Uterus (tissue), 4 donors: Measurements from ENCODE around the gene LASP1. TPM values are rescaled to one million over a fixed set of nuclear protein-coding genes. Genes with fewer than 3 reads are reported as not detected.

ENCODE experiments used
- DNase-seq, 2 donors: peaks; one replicate each; pipeline ENCODE4 v3.0.0-alpha.2; 2019 to 2020
- H3K27ac ChIP-seq, 2 donors: fragments of 200-600 bp; sonication (generic); 1 replicate in 1 of 2; 2 replicates in 1 of 2; pipeline ENCODE4 v1.5.1; 2016 to 2018
- H3K27me3 ChIP-seq, 2 donors: fragments of 200-600 bp; sonication (generic); one replicate each; pipeline ENCODE4 v1.5.1; 2018 to 2019; ENCODE audit warnings: control low read depth in 1 of 2
- H3K36me3 ChIP-seq, 2 donors: fragments of 200-600 bp; sonication (generic); one replicate each; pipeline ENCODE4 v1.5.1; 2019; ENCODE audit warnings: control low read depth in 1 of 2
- H3K4me1 ChIP-seq, 2 donors: fragments of 200-600 bp; sonication (generic); one replicate each; pipeline ENCODE4 v1.5.1; 2018 to 2019; ENCODE audit warnings: control low read depth in 1 of 2
- H3K4me3 ChIP-seq, 2 donors: fragments of 200-600 bp; sonication (generic); 1 replicate in 1 of 2; 2 replicates in 1 of 2; pipeline ENCODE4 v1.5.1; 2018 to 2019; ENCODE audit warnings: mild to moderate bottlenecking in 1 of 2
- H3K9me3 ChIP-seq, 2 donors: fragments of 200-600 bp; sonication (generic); one replicate each; pipeline ENCODE4 v1.5.1; 2019; ENCODE audit warnings: control low read depth in 1 of 2
- POLR2A ChIP-seq, 2 donors: fragments of 450-650 bp; IDR thresholded peaks; one replicate each; pipeline ENCODE4 v1.6.1; 2016; ENCODE audit warnings: antibody characterized with exemption in 2 of 2, mild to moderate bottlenecking in 1 of 2, moderate library complexity in 1 of 2
- intact Hi-C: fragments of 100-400 bp; cut with DNase I; formaldehyde crosslinking; loops from one replicate; pipeline ENCODE4 v1.15.1; 2023; ENCODE audit warnings: low total_unique reads
- total RNA-seq, 4 donors: library from RNA; depleted of rRNA in 3 of 4; stranded (reverse); fragments of >200 nt in 3 of 4; gene quantifications; one replicate each; pipeline versions ENCODE4 v1.1.0 to v1.2.4, GENCODE V29; 2014 to 2023
- TF ChIP-seq, protein P1 (sequence below), 4 experiments: fragments of 200-600 bp in 2 of 4; fragments of 450-650 bp in 2 of 4; sonication (generic) in 2 of 4; IDR thresholded peaks; one replicate each; pipeline ENCODE4 v1.5.1; 2016 to 2019; ENCODE audit warnings: antibody characterized with exemption in 4 of 4, mild to moderate bottlenecking in 2 of 4, moderate library complexity in 1 of 4
- donor health status: DM: yes; HTN: yes; CAD: no.

Gene LASP1
- total RNA-seq, 4 donors from 2014 or later, result 21.2 to 119 (median 58.2) TPM

DNA sequence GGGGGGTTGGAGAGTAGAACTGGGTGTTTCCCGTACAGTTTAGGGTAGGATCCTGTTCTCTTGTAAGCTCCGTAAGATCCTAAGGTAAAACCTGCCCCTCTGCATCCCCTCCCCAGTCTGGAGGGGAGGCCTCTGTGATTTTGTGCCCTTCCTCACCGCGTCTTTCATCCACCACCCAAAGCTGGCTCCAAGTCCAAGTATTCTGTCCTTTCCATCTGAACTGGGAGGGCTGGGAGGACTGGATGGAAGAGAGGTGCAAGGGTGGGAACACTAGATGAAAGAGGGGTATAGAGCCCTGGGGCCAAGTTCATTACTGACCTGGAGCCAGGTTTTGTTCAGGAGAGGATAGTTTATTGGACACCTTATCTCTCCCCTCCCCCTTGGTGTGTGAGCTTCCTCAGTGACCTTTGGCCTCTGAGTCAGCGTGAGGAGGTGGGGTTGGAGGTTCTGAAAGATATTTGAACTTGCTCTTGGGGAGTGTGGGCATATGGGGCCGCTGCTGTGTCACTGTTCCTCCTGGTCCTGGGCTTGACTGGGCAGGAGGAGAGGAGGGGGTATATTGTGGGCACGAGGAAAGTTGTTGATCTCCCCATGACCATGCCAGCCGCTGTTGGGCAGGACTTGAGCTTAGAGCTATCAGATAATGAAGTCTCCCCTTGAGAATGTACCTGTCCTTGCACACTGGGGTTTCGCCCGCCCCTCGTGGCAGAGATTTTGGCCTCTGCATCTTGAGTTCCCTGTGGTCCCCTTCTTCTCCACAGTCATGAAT, 1.6 kb downstream of the LASP1 start:
- Histone ChIP-seq H3K4me1 (peaks cover 18 to 26% of the 10 kb centered on the region in 2 donors), H3K27me3 (no peaks in the 10 kb centered on the region), H3K36me3 (no peaks in the 10 kb centered on the region), H3K9me3 (no peaks in the 10 kb centered on the region), H3K27ac (peak overlapping the region; percentile 96 to 98), H3K4me3 (peak overlapping the region; percentile 84 to 95)
- DNase-seq, result peak; percentile 75 to 79
- TF ChIP-seq, protein P1, sequence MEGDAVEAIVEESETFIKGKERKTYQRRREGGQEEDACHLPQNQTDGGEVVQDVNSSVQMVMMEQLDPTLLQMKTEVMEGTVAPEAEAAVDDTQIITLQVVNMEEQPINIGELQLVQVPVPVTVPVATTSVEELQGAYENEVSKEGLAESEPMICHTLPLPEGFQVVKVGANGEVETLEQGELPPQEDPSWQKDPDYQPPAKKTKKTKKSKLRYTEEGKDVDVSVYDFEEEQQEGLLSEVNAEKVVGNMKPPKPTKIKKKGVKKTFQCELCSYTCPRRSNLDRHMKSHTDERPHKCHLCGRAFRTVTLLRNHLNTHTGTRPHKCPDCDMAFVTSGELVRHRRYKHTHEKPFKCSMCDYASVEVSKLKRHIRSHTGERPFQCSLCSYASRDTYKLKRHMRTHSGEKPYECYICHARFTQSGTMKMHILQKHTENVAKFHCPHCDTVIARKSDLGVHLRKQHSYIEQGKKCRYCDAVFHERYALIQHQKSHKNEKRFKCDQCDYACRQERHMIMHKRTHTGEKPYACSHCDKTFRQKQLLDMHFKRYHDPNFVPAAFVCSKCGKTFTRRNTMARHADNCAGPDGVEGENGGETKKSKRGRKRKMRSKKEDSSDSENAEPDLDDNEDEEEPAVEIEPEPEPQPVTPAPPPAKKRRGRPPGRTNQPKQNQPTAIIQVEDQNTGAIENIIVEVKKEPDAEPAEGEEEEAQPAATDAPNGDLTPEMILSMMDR (IDR thresholded peaks at IDR 0.05), result no peak
- TF ChIP-seq POLR2A (IDR thresholded peaks at IDR 0.05), result no peak
- intact Hi-C loops, result no loop called here

DNA sequence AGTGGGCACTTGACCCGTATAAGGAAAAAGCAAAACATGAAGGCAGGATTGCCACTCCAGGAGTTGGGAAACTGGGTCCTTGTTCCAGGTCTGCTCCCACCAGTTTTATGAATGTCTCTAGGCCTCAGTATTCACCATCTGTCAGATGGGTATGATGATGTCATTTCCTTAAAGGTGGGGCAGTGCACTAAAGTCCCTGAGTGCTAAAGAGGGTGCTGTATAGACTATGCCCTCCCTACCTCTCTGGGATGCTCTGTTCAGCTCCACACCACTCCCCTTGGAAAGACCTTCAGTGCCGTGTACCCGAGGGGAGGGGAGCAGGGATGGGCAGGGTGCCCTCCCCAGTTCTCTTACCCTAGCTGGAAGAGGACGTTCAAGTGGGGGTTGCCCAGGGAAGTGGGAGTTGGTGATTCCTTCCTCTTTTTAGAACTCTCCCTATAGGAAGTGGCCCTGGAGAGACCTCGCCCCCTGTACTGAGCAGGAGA, 2.2 kb downstream of the LASP1 start:
- intact Hi-C loops, result no loop called here
- no peak for TF ChIP-seq POLR2A (IDR thresholded peaks at IDR 0.05)
- TF ChIP-seq, protein P1 (IDR thresholded peaks at IDR 0.05), result no peak
- Histone ChIP-seq H3K4me1 (peaks cover 18 to 26% of the 10 kb centered on the region in 2 donors), H3K9me3 (no peaks in the 10 kb centered on the region), H3K4me3 (peak overlapping the region; percentile 84 to 95), H3K36me3 (no peaks in the 10 kb centered on the region), H3K27ac (peak overlapping the region; percentile 96 to 98), H3K27me3 (no peaks in the 10 kb centered on the region)
- no peak for DNase-seq

DNA sequence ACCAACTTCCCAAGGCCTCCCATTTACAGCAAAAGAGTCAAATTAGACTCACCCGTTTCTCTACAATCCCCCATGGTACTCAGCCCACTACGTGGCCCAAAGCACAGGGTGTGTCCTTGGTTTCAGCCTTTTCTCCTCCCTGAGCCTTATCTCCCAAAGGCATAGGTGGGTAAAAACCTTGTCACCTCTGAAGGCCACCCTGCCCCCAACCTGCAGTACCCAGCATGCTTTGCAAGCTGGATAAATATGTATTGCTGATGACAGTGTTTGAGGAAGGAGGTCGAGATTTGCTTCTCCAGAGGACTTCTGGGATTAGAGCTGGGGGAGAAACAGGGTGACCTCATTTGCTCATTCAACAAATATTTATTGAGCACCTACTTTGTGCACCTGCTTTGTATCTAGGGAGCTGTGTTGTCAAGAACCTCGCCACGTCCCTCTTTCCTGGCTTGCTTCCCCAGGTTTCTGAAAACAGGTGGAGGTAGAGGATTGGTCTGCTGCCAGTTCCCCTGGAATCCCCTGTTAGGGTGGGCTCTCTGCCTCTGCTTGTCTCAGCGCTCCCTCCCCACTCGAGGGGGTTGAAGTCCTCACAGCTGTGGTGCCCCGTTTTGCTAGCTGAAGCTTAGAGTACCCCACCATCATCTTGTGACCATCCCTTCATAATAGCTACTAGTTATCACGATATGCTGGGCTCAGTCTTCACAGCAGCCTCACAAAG, 3.0 kb downstream of the LASP1 start:
- H3K27me3 ChIP-seq, result no peaks in the 10 kb centered on the region
- no peak for DNase-seq
- H3K9me3 ChIP-seq, result no peaks in the 10 kb centered on the region
- peak overlapping the region; percentile 96 to 98 for H3K27ac ChIP-seq
- H3K4me3 ChIP-seq, result no peak overlapping the region
- intact Hi-C loops, result no loop called here
- H3K4me1 ChIP-seq, result peaks cover 18 to 26% of the 10 kb centered on the region in 2 donors
- TF ChIP-seq, protein P1 (IDR thresholded peaks at IDR 0.05), result no peak
- TF ChIP-seq POLR2A (IDR thresholded peaks at IDR 0.05), result no peak
- no peaks in the 10 kb centered on the region for H3K36me3 ChIP-seq

DNA sequence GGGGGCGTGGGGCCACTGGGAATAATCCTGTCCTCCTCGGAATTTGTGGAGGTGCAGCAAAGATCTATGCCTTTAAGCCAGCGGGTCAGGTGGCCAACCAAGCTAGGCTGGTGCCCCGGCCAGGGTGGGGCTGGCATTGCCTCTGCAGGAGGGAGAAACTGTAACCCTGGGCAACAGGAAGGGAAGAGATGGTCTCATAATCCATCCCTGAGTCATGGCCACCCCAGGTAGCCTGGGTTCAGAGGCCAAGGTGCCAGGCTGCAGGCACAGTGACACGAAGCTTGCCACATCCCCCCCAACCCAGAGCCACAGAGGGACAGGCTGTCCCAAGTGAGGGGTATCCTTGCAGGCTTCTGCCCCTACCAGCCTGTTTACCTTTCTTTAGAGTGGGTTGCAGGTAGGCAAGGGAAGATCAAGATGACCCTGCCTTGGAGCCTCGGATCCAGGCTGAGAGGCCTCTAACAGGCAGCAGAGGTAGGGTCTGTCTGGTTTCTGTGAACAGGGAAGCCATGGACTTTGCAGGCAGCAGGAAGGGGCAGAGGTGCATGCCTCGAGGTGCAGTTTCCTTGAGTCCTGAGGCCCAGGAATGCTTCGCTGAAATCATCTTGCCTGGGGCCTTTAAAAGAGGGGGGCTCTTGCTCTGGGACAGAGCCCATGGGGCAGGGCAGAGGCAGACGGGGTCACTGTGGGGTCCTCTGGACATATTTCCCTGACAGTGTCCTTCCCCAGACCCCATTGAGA, 4.0 kb downstream of the LASP1 start:
- H3K4me1 ChIP-seq, result peaks cover 18 to 26% of the 10 kb centered on the region in 2 donors
- no peak for DNase-seq

More for the DNA sequence above, 4.0 kb downstream of the LASP1 start:
- Histone ChIP-seq H3K27me3 (no peaks in the 10 kb centered on the region), H3K36me3 (no peaks in the 10 kb centered on the region), H3K9me3 (no peaks in the 10 kb centered on the region), H3K27ac (peak overlapping the region; percentile 56 to 96), H3K4me3 (no peak overlapping the region)
- no peak for TF ChIP-seq POLR2A (IDR thresholded peaks at IDR 0.05)
- TF ChIP-seq, protein P1 (IDR thresholded peaks at IDR 0.05), result no peak
- intact Hi-C loops, result no loop called here
